ENCODE data around the gene WFDC10A.
A peak's percentile ranks its signal among the peaks of the same experiment; 100 is the strongest.
"Not testable (repeated sequence)": the region's sequence is repeated elsewhere in the genome, so short reads cannot be mapped to it uniquely, and the experiment has no call there.

The WFDC10A gene

DNA sequence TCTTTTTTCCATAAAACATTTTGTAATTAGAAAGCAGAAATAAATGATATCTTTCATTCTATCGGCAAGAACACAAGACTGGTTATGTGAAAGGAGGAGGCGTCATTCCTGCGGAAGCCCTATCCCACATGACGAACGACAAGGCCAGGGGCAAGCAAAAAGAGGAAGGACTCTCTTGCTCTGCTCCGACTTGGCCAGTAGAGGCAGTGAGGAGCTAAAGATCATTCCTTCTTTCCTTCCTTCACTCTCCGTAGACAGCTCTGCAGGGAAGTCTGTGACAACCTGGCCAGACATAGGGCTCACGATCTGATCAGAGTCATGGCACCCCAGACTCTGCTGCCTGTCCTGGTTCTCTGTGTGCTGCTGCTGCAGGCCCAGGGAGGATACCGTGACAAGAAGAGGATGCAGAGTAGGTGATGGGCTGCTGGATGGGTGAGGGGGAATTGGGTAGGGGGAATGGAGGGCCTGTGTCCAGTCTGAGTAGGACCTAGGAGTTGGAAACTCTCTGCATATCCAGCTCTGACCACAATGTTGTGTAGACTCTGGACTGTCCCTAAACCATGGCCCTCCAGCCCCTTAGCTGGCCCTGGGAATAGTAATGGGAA is at the start of gene WFDC10A:
Gene WFDC10A (plus strand): TSS at position 244 of the 605 bp plus-strand sequence. CDS start 75 bp downstream, at position 319.
- Histone ChIP-seq H3K9me3 (ENCODE audit: control insufficient read depth, low read length) (no peaks in the 10 kb centered on the region), H3K4me2 (ENCODE audit: low read length) (no peak within 1 kb of the TSS), H3K79me2 (no peaks in the 10 kb centered on the region), H3K4me3 (ENCODE audit: low read depth, low read length) (no peak within 1 kb of the TSS), H3K27ac (no peak within 1 kb of the TSS), H3K4me1 (no peaks in the 10 kb centered on the region), H3K9ac (no peak within 1 kb of the TSS), H2AFZ (peak within 1 kb of the TSS; percentile 8), H3K27me3 (ENCODE audit: control insufficient read depth, insufficient read depth, low read length) (no peaks in the 10 kb centered on the region), H3K36me3 (ENCODE audit: control insufficient read depth, insufficient read depth, low read length) (no peaks in the 10 kb centered on the region)
- TF ChIP-seq, protein P1, sequence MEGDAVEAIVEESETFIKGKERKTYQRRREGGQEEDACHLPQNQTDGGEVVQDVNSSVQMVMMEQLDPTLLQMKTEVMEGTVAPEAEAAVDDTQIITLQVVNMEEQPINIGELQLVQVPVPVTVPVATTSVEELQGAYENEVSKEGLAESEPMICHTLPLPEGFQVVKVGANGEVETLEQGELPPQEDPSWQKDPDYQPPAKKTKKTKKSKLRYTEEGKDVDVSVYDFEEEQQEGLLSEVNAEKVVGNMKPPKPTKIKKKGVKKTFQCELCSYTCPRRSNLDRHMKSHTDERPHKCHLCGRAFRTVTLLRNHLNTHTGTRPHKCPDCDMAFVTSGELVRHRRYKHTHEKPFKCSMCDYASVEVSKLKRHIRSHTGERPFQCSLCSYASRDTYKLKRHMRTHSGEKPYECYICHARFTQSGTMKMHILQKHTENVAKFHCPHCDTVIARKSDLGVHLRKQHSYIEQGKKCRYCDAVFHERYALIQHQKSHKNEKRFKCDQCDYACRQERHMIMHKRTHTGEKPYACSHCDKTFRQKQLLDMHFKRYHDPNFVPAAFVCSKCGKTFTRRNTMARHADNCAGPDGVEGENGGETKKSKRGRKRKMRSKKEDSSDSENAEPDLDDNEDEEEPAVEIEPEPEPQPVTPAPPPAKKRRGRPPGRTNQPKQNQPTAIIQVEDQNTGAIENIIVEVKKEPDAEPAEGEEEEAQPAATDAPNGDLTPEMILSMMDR (IDR thresholded peaks at IDR 0.05), result peak; percentile 42

DNA sequence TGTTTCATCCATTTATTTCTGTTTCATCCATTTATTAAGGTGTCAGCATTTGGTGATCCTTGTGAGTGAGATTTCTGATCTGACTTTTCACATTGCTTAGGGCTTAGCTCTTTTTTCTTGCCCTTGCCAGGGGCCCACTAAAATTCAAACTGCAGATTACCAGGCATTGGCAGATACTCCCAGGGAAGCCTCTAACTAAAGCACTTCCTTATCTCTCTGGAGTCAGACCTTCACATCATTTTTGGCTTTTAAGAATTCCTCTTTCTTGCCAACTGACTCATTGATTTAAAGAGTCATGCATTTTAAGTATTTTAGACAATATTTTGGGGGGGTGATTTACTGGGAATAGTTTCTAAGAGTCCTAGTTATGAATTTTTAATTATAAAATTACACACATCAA is 47.8 kb upstream of the WFDC10A start:
- no peaks in the 10 kb centered on the region for H3K9me3 ChIP-seq (ENCODE audit: control insufficient read depth, low read length)
- H3K4me3 ChIP-seq (ENCODE audit: low read depth, low read length), result no peak overlapping the region
- no peaks in the 10 kb centered on the region for H3K36me3 ChIP-seq (ENCODE audit: control insufficient read depth, insufficient read depth, low read length)
- H3K79me2 ChIP-seq, result no peaks in the 10 kb centered on the region
- TF ChIP-seq, protein P1 (IDR thresholded peaks at IDR 0.05), result no peak
- H3K27me3 ChIP-seq (ENCODE audit: control insufficient read depth, insufficient read depth, low read length), result no peaks in the 10 kb centered on the region
- no peak overlapping the region for H3K27ac ChIP-seq
- no peak overlapping the region for H3K4me2 ChIP-seq (ENCODE audit: low read length)
- no peak overlapping the region for H3K9ac ChIP-seq
- no peak overlapping the region for H2AFZ ChIP-seq
- no peaks in the 10 kb centered on the region for H3K4me1 ChIP-seq

DNA sequence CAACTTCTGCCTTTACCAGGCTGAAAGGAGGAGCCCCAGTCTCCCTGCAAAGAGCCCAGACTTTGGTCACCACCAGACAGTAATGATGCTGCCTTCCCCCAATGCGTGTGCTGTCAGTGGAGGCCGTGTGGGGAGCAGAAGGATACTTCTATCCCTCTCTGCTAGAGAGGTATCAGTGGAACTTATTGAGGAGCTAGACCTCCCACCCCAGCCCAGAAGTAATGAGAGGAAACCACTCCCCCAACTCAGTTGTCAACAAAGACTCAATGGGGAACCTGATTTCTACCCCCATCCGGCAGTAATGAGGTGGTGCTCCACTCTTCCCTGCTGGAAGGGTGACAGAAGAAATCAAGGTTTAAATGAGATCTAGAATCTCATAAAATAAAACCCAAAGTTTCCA is 46.0 kb upstream of the WFDC10A start:
- no peak overlapping the region for H3K4me2 ChIP-seq (ENCODE audit: low read length)
- H3K27ac ChIP-seq, result no peak overlapping the region
- H3K36me3 ChIP-seq (ENCODE audit: control insufficient read depth, insufficient read depth, low read length), result no peaks in the 10 kb centered on the region
- no peak overlapping the region for H3K4me3 ChIP-seq (ENCODE audit: low read depth, low read length)
- no peaks in the 10 kb centered on the region for H3K27me3 ChIP-seq (ENCODE audit: control insufficient read depth, insufficient read depth, low read length)
- no peaks in the 10 kb centered on the region for H3K79me2 ChIP-seq
- TF ChIP-seq, protein P1 (IDR thresholded peaks at IDR 0.05), result no peak
- no peak overlapping the region for H3K9ac ChIP-seq
- no peaks in the 10 kb centered on the region for H3K4me1 ChIP-seq
- H3K9me3 ChIP-seq (ENCODE audit: control insufficient read depth, low read length), result no peaks in the 10 kb centered on the region
- H2AFZ ChIP-seq, result no peak overlapping the region

DNA sequence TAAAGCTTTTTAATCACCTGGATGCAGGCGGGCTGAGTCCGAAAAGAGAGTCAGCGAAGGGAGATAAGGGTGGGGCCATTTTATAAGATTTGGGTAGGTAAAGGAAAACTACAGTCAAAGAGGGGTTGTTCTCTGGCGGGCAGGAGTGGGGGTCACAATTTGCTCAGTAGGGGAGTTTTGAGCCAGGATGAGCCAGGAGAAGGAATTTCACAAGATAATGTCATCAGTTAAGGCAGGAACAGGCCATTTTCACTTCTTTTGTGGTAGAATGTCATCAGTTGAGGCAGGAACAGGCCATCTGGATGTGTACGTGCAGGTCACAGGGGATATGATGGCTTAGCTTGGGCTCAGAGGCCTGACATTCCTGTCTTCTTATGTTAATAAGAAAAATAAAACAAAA is 45.2 kb upstream of the WFDC10A start:
- H3K4me2 ChIP-seq (ENCODE audit: low read length); H3K27me3 ChIP-seq (ENCODE audit: control insufficient read depth, insufficient read depth, low read length); H3K79me2 ChIP-seq; H2AFZ ChIP-seq; H3K27ac ChIP-seq; H3K9ac ChIP-seq; H3K4me3 ChIP-seq (ENCODE audit: low read depth, low read length); H3K9me3 ChIP-seq (ENCODE audit: control insufficient read depth, low read length); H3K36me3 ChIP-seq (ENCODE audit: control insufficient read depth, insufficient read depth, low read length); H3K4me1 ChIP-seq: not testable (repeated sequence)

DNA sequence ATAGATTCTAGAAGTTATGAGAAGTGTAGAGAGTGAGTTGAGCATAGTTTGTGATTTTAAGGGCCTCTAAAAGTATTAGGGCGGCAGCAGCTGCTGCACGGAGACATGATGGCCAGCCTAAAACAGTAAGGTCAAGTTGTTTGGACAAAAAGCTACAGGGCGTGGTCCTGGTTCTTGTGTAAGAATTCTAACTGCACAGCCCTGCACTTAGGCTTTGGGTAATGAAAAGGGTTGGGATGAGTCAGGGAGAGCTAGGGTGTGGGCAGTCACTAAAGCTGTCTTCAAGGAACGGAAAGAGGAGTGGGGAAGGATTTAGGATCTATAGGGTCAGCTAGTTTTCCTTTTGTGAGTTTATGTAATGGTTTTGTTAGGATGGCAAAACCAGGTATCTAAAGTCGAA is 43.6 kb upstream of the WFDC10A start:
- not testable (repeated sequence) for H3K27me3 ChIP-seq (ENCODE audit: control insufficient read depth, insufficient read depth, low read length)

DNA sequence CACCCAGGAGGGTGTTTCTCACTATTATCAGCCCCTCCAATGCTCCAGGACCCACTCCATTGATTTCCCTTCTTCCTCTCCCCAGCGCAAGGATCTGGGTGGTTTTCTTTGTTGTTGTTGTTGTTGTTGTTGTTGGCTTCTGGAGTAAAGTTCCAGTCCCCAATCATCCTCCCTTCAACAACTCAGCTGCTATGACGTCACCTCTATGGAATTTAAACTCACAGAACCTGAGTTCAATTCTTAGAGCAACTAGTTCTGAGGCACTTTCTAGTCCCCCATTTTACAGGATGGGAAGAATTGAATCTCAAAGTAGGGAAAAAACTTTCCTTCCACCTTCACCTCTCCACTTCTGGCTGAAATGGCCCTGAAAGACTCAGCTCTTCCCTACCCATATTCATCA is 40.7 kb upstream of the WFDC10A start:
- Histone ChIP-seq H3K4me3 (ENCODE audit: low read depth, low read length) (no peak overlapping the region), H2AFZ (no peak overlapping the region), H3K27ac (no peak overlapping the region), H3K27me3 (ENCODE audit: control insufficient read depth, insufficient read depth, low read length) (no peaks in the 10 kb centered on the region), H3K9me3 (ENCODE audit: control insufficient read depth, low read length) (no peaks in the 10 kb centered on the region), H3K4me2 (ENCODE audit: low read length) (no peak overlapping the region), H3K9ac (no peak overlapping the region), H3K4me1 (no peaks in the 10 kb centered on the region), H3K79me2 (no peaks in the 10 kb centered on the region), H3K36me3 (ENCODE audit: control insufficient read depth, insufficient read depth, low read length) (no peaks in the 10 kb centered on the region)
- TF ChIP-seq, protein P1 (IDR thresholded peaks at IDR 0.05), result no peak

More for the DNA sequence above, 43.6 kb upstream of the WFDC10A start:
- H3K4me2 ChIP-seq (ENCODE audit: low read length); H3K9ac ChIP-seq; H3K27ac ChIP-seq; H3K4me1 ChIP-seq; H3K9me3 ChIP-seq (ENCODE audit: control insufficient read depth, low read length); H3K4me3 ChIP-seq (ENCODE audit: low read depth, low read length); H3K79me2 ChIP-seq; H3K36me3 ChIP-seq (ENCODE audit: control insufficient read depth, insufficient read depth, low read length); H2AFZ ChIP-seq: not testable (repeated sequence)

Data from parathyroid adenoma (tissue), 2 donors.